Stimulated activated memory B cell treated with anti-CD40 and anti-IgM and Interleukin-4, amounts not matched to agents 10 μg/mL and 1 μg/mL and 100 μg/mL, for 72 hours (primary cell): ENCODE results near the gene SIN3B.

ENCODE experiments used
- ATAC-seq: fragments of 150-1000 bp; cut with Tn5 transposase; 2 replicates; pipeline ENCODE4 v1.10.0; 2021
- H3K27ac Mint-ChIP-seq: one replicate; pipeline ENCODE4 v1.8.0; 2022; ENCODE audit warnings: mild to moderate bottlenecking, mixed read lengths
- H3K27me3 Mint-ChIP-seq: one replicate; pipeline ENCODE4 v1.8.0; 2022; ENCODE audit warnings: mixed read lengths
- H3K36me3 Mint-ChIP-seq: one replicate; pipeline ENCODE4 v1.8.0; 2022; ENCODE audit warnings: mixed read lengths
- H3K4me1 Mint-ChIP-seq: one replicate; pipeline ENCODE4 v1.8.0; 2022; ENCODE audit warnings: mixed read lengths
- H3K4me3 Mint-ChIP-seq: one replicate; pipeline ENCODE4 v1.8.0; 2022; ENCODE audit warnings: mild to moderate bottlenecking, moderate library complexity, mixed read lengths
- H3K9me3 Mint-ChIP-seq: one replicate; pipeline ENCODE4 v1.8.0; 2022; ENCODE audit warnings: mixed read lengths

Gene SIN3B

GRCh38 chr19:16846901-16847300, 17.7 kb downstream of the SIN3B start:
- H3K36me3 Mint-ChIP-seq: peaks cover 66% of the 10 kb centered on the region
- no peak for ATAC-seq
- H3K27ac Mint-ChIP-seq: no peak overlapping the region
- no peaks in the 10 kb centered on the region for H3K9me3 Mint-ChIP-seq
- no peak overlapping the region for H3K4me3 Mint-ChIP-seq
- H3K4me1 Mint-ChIP-seq: peaks cover 7% of the 10 kb centered on the region
- no peaks in the 10 kb centered on the region for H3K27me3 Mint-ChIP-seq

GRCh38 chr19:16847430-16847829, 18.2 kb downstream of the SIN3B start:
- Mint-ChIP-seq H3K27ac (no peak overlapping the region), H3K36me3 (peaks cover 70% of the 10 kb centered on the region), H3K9me3 (no peaks in the 10 kb centered on the region), H3K4me3 (no peak overlapping the region), H3K4me1 (peaks cover 7% of the 10 kb centered on the region), H3K27me3 (no peaks in the 10 kb centered on the region)
- ATAC-seq: no peak

- Mint-ChIP-seq H3K4me1 (peaks cover 7% of the 10 kb centered on the region), H3K4me3 (no peak overlapping the region), H3K27me3 (no peaks in the 10 kb centered on the region), H3K27ac (no peak overlapping the region), H3K36me3 (peaks cover 72% of the 10 kb centered on the region), H3K9me3 (no peaks in the 10 kb centered on the region)
- ATAC-seq: no peak
Measured at GRCh38 chr19:16849168-16849567, 20.0 kb downstream of the SIN3B start.

- Mint-ChIP-seq H3K36me3 (peaks cover 72% of the 10 kb centered on the region), H3K9me3 (no peaks in the 10 kb centered on the region), H3K27me3 (no peaks in the 10 kb centered on the region), H3K4me3 (no peak overlapping the region), H3K27ac (no peak overlapping the region), H3K4me1 (no peaks in the 10 kb centered on the region)
- no peak for ATAC-seq
Measured at GRCh38 chr19:16850133-16850532, 20.9 kb downstream of the SIN3B start.

- Mint-ChIP-seq H3K9me3 (no peaks in the 10 kb centered on the region), H3K4me1 (no peaks in the 10 kb centered on the region), H3K27ac (no peak overlapping the region), H3K36me3 (peaks cover 74% of the 10 kb centered on the region), H3K27me3 (no peaks in the 10 kb centered on the region), H3K4me3 (no peak overlapping the region)
- no peak for ATAC-seq
Measured at GRCh38 chr19:16851031-16851712, 22.0 kb downstream of the SIN3B start.

GRCh38 chr19:16853066-16853465, 23.9 kb downstream of the SIN3B start:
- Mint-ChIP-seq H3K27me3 (no peaks in the 10 kb centered on the region), H3K4me1 (no peaks in the 10 kb centered on the region), H3K4me3 (no peak overlapping the region), H3K27ac (no peak overlapping the region), H3K36me3 (peaks cover 70% of the 10 kb centered on the region), H3K9me3 (no peaks in the 10 kb centered on the region)
- no peak for ATAC-seq

- Mint-ChIP-seq H3K36me3 (peaks cover 70% of the 10 kb centered on the region), H3K4me3 (no peak overlapping the region), H3K27me3 (no peaks in the 10 kb centered on the region), H3K27ac (no peak overlapping the region), H3K9me3 (no peaks in the 10 kb centered on the region), H3K4me1 (peaks cover 6% of the 10 kb centered on the region)
- no peak for ATAC-seq
Measured at GRCh38 chr19:16856091-16856490, 26.9 kb downstream of the SIN3B start.

- ATAC-seq: no peak
- no peak overlapping the region for H3K27ac Mint-ChIP-seq
- H3K27me3 Mint-ChIP-seq: no peaks in the 10 kb centered on the region
- H3K4me3 Mint-ChIP-seq: no peak overlapping the region
- peaks cover 12% of the 10 kb centered on the region for H3K4me1 Mint-ChIP-seq
- H3K9me3 Mint-ChIP-seq: no peaks in the 10 kb centered on the region
- H3K36me3 Mint-ChIP-seq: peaks cover 61% of the 10 kb centered on the region
Measured at GRCh38 chr19:16859626-16860025, 30.4 kb downstream of the SIN3B start.

GRCh38 chr19:16860118-16860517, 30.9 kb downstream of the SIN3B start:
- Mint-ChIP-seq H3K9me3 (no peaks in the 10 kb centered on the region), H3K4me3 (no peak overlapping the region), H3K36me3 (peaks cover 56% of the 10 kb centered on the region), H3K27me3 (no peaks in the 10 kb centered on the region), H3K4me1 (peaks cover 12% of the 10 kb centered on the region), H3K27ac (no peak overlapping the region)
- ATAC-seq: no peak

- Mint-ChIP-seq H3K4me3 (no peak overlapping the region), H3K27me3 (no peaks in the 10 kb centered on the region), H3K9me3 (no peaks in the 10 kb centered on the region), H3K27ac (no peak overlapping the region), H3K4me1 (peaks cover 12% of the 10 kb centered on the region), H3K36me3 (peaks cover 62% of the 10 kb centered on the region)
- no peak for ATAC-seq
Measured at GRCh38 chr19:16861011-16861410, 31.8 kb downstream of the SIN3B start.

- H3K27me3 Mint-ChIP-seq: no peaks in the 10 kb centered on the region
- H3K27ac Mint-ChIP-seq: no peak overlapping the region
- H3K36me3 Mint-ChIP-seq: peaks cover 65% of the 10 kb centered on the region
- H3K4me1 Mint-ChIP-seq: peaks cover 12% of the 10 kb centered on the region
- no peak for ATAC-seq
- no peaks in the 10 kb centered on the region for H3K9me3 Mint-ChIP-seq
- H3K4me3 Mint-ChIP-seq: no peak overlapping the region
Measured at GRCh38 chr19:16861834-16862233, 32.6 kb downstream of the SIN3B start.

GRCh38 chr19:16862826-16863415, 33.7 kb downstream of the SIN3B start:
- no peak overlapping the region for H3K27ac Mint-ChIP-seq
- no peaks in the 10 kb centered on the region for H3K9me3 Mint-ChIP-seq
- H3K4me3 Mint-ChIP-seq: no peak overlapping the region
- H3K36me3 Mint-ChIP-seq: peaks cover 67% of the 10 kb centered on the region
- H3K27me3 Mint-ChIP-seq: no peaks in the 10 kb centered on the region
- ATAC-seq: no peak
- peaks cover 12% of the 10 kb centered on the region for H3K4me1 Mint-ChIP-seq

GRCh38 chr19:16867211-16867610, 38.0 kb downstream of the SIN3B start:
- no peak for ATAC-seq
- peaks cover 5% of the 10 kb centered on the region for H3K4me1 Mint-ChIP-seq
- H3K27ac Mint-ChIP-seq: no peak overlapping the region
- H3K9me3 Mint-ChIP-seq: no peaks in the 10 kb centered on the region
- peaks cover 77% of the 10 kb centered on the region for H3K36me3 Mint-ChIP-seq
- no peak overlapping the region for H3K4me3 Mint-ChIP-seq
- no peaks in the 10 kb centered on the region for H3K27me3 Mint-ChIP-seq

GRCh38 chr19:16868423-16869130, 39.4 kb downstream of the SIN3B start:
- ATAC-seq: no peak
- H3K27me3 Mint-ChIP-seq: no peaks in the 10 kb centered on the region
- no peak overlapping the region for H3K4me3 Mint-ChIP-seq
- peaks cover 1% of the 10 kb centered on the region for H3K4me1 Mint-ChIP-seq
- H3K36me3 Mint-ChIP-seq: peaks cover 79% of the 10 kb centered on the region
- no peak overlapping the region for H3K27ac Mint-ChIP-seq
- no peaks in the 10 kb centered on the region for H3K9me3 Mint-ChIP-seq

- H3K9me3 Mint-ChIP-seq: peaks cover 4% of the 10 kb centered on the region
- H3K27ac Mint-ChIP-seq: no peak overlapping the region
- H3K4me1 Mint-ChIP-seq: peaks cover 10% of the 10 kb centered on the region
- H3K4me3 Mint-ChIP-seq: no peak overlapping the region
- H3K36me3 Mint-ChIP-seq: peaks cover 79% of the 10 kb centered on the region
- no peaks in the 10 kb centered on the region for H3K27me3 Mint-ChIP-seq
- no peak for ATAC-seq
Measured at GRCh38 chr19:16869331-16869972, 40.3 kb downstream of the SIN3B start.
